ENCODE measurements around the gene MARS2.
"Not testable (repeated sequence)": the region's sequence is repeated elsewhere in the genome, so short reads cannot be mapped to it uniquely, and the experiment has no call there.

Gene MARS2

GRCh38 chr2:197705912-197706838, 1.0 kb downstream of the MARS2 start:
- DNase-seq (ENCODE audit: extremely low spot score, insufficient read length, low read depth) (no peak), FAIRE-seq (peak; percentile 51)

- FAIRE-seq (no peak), DNase-seq (ENCODE audit: extremely low spot score, insufficient read length, low read depth) (no peak)
Measured at GRCh38 chr2:197706839-197707207, 1.7 kb downstream of the MARS2 start.

- no peak for DNase-seq (ENCODE audit: extremely low spot score, insufficient read length, low read depth)
- FAIRE-seq, result peak; percentile 82
Measured at GRCh38 chr2:197707316-197708213, 2.4 kb downstream of the MARS2 start.

GRCh38 chr2:197708331-197708730, 3.2 kb downstream of the MARS2 start:
- no peak for DNase-seq (ENCODE audit: extremely low spot score, insufficient read length, low read depth)
- FAIRE-seq, result no peak

- not testable (repeated sequence) for FAIRE-seq; DNase-seq (ENCODE audit: extremely low spot score, insufficient read length, low read depth)
Measured at GRCh38 chr2:197709140-197709539, 4.0 kb downstream of the MARS2 start.

GRCh38 chr2:197710424-197711042, 5.4 kb downstream of the MARS2 start:
- peak; percentile 83 for FAIRE-seq
- no peak for DNase-seq (ENCODE audit: extremely low spot score, insufficient read length, low read depth)

GRCh38 chr2:197711578-197711977, 6.4 kb downstream of the MARS2 start:
- FAIRE-seq (no peak), DNase-seq (ENCODE audit: extremely low spot score, insufficient read length, low read depth) (no peak)

- no peak for FAIRE-seq
- DNase-seq (ENCODE audit: extremely low spot score, insufficient read length, low read depth), result no peak
Measured at GRCh38 chr2:197713271-197713670, 8.1 kb downstream of the MARS2 start.

- FAIRE-seq, result no peak
- DNase-seq (ENCODE audit: extremely low spot score, insufficient read length, low read depth), result no peak
Measured at GRCh38 chr2:197717863-197718262, 12.7 kb downstream of the MARS2 start.

- no peak for FAIRE-seq
Measured at GRCh38 chr2:197727011-197727410, 21.8 kb downstream of the MARS2 start.

GRCh38 chr2:197728555-197729544, 23.7 kb downstream of the MARS2 start:
- FAIRE-seq; DNase-seq (ENCODE audit: extremely low spot score, insufficient read length, low read depth): not testable (repeated sequence)

More at GRCh38 chr2:197727011-197727410, 21.8 kb downstream of the MARS2 start:
- no peak for DNase-seq (ENCODE audit: extremely low spot score, insufficient read length, low read depth)

- DNase-seq (ENCODE audit: extremely low spot score, insufficient read length, low read depth) (no peak), FAIRE-seq (no peak)
Measured at GRCh38 chr2:197740200-197740599, 35.0 kb downstream of the MARS2 start.

All from GM18507 (cell line).